DND-41 (cell line): ENCODE measurements around the gene HLF.

Experiments used
- ATAC-seq: fragments of 200-7000 bp; cut with Tn5 transposase; 3 replicates; pipeline ENCODE4 v1.9.1; 2021; ENCODE audit warnings: low read depth; ENCODE audit not compliant: insufficient read depth
- DNase-seq: peaks from one replicate; pipeline ENCODE4 v3.0.0-alpha.2; 2020
- H2AFZ ChIP-seq: 2 replicates; pipeline ENCODE4 v1.6.0; 2012; ENCODE audit warnings: low read depth, low read length
- H3K27ac ChIP-seq: 2 replicates; pipeline ENCODE4 v1.5.1; 2012; ENCODE audit warnings: low read length, inconsistent platforms
- H3K27me3 ChIP-seq: fragments of 200-600 bp; sonication (generic); 2 replicates; pipeline ENCODE4 v1.6.0; 2012; ENCODE audit warnings: low read length, mild to moderate bottlenecking, inconsistent platforms; ENCODE audit not compliant: insufficient read depth, poor library complexity
- H3K36me3 ChIP-seq: 2 replicates; pipeline ENCODE4 v1.5.1; 2012; ENCODE audit warnings: low read length, inconsistent platforms; ENCODE audit not compliant: insufficient read depth
- H3K4me1 ChIP-seq: 2 replicates; pipeline ENCODE4 v1.5.1; 2012; ENCODE audit warnings: mild to moderate bottlenecking, low read length; ENCODE audit not compliant: insufficient read depth
- H3K4me2 ChIP-seq: 2 replicates; pipeline ENCODE4 v1.6.0; 2012; ENCODE audit warnings: mild to moderate bottlenecking, moderate library complexity, low read length, inconsistent platforms; ENCODE audit not compliant: insufficient read depth
- H3K4me3 ChIP-seq, 2 experiments: fragments of 200-600 bp in 1 of 2; shearing (Covaris generic) in 1 of 2; 2 replicates each; pipeline ENCODE4 v1.5.1; 2012 to 2016; ENCODE audit warnings: inconsistent platforms in 2 of 2, low read length in 2 of 2, mild to moderate bottlenecking in 2 of 2, low read depth in 1 of 2, moderate library complexity in 1 of 2
- H3K79me2 ChIP-seq: 2 replicates; pipeline ENCODE4 v1.6.0; 2012; ENCODE audit warnings: low read length, inconsistent platforms; ENCODE audit not compliant: insufficient read depth
- H3K9ac ChIP-seq: 2 replicates; pipeline ENCODE4 v1.6.0; 2012; ENCODE audit warnings: low read depth, mild to moderate bottlenecking, inconsistent platforms, low read length, moderate library complexity
- H3K9me3 ChIP-seq: 2 replicates; pipeline ENCODE4 v1.5.1; 2012; ENCODE audit warnings: low read length, moderate library complexity, mild to moderate bottlenecking, inconsistent platforms; ENCODE audit not compliant: insufficient read depth, severe bottlenecking
- H4K20me1 ChIP-seq: 2 replicates; pipeline ENCODE4 v1.6.0; 2012; ENCODE audit warnings: low read length; ENCODE audit not compliant: insufficient read depth
- EZH2 ChIP-seq: IDR thresholded peaks from 3 replicates; pipeline ENCODE4 v1.6.1; 2012; ENCODE audit warnings: borderline replicate concordance, low read depth, mild to moderate bottlenecking, moderate library complexity, low read length, inconsistent platforms; ENCODE audit not compliant: severe bottlenecking
- TF ChIP-seq, protein P1 (sequence below): IDR thresholded peaks from 2 replicates; pipeline ENCODE4 v1.5.1; 2012; ENCODE audit warnings: borderline replicate concordance, low read length, moderate library complexity, mild to moderate bottlenecking; ENCODE audit not compliant: poor library complexity, severe bottlenecking; ENCODE audit errors: extremely low read depth

The HLF gene

DNA sequence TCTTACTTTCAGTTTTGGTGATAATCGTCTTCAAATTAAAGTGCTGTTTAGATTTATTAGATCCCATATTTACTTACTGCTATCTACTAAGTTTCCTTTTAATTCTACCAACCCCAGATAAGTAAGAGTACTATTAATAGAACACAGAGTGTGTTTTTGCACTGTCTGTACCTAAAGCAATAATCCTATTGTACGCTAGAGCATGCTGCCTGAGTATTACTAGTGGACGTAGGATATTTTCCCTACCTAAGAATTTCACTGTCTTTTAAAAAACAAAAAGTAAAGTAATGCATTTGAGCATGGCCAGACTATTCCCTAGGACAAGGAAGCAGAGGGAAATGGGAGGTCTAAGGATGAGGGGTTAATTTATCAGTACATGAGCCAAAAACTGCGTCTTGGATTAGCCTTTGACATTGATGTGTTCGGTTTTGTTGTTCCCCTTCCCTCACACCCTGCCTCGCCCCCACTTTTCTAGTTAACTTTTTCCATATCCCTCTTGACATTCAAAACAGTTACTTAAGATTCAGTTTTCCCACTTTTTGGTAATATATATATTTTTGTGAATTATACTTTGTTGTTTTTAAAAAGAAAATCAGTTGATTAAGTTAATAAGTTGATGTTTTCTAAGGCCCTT, 56.8 kb downstream of the HLF start:
- Histone ChIP-seq H3K9me3 (no peaks in the 10 kb centered on the region), H3K36me3 (no peaks in the 10 kb centered on the region), H3K4me3 (no peak overlapping the region), H3K27ac (no peak overlapping the region), H3K9ac (no peak overlapping the region), H2AFZ (no peak overlapping the region), H3K27me3 (no peaks in the 10 kb centered on the region), H3K4me1 (no peaks in the 10 kb centered on the region), H4K20me1 (no peaks in the 10 kb centered on the region), H3K79me2 (no peaks in the 10 kb centered on the region), H3K4me2 (no peak overlapping the region)
- ATAC-seq (no peak), DNase-seq (no peak)
- TF ChIP-seq, protein P1, sequence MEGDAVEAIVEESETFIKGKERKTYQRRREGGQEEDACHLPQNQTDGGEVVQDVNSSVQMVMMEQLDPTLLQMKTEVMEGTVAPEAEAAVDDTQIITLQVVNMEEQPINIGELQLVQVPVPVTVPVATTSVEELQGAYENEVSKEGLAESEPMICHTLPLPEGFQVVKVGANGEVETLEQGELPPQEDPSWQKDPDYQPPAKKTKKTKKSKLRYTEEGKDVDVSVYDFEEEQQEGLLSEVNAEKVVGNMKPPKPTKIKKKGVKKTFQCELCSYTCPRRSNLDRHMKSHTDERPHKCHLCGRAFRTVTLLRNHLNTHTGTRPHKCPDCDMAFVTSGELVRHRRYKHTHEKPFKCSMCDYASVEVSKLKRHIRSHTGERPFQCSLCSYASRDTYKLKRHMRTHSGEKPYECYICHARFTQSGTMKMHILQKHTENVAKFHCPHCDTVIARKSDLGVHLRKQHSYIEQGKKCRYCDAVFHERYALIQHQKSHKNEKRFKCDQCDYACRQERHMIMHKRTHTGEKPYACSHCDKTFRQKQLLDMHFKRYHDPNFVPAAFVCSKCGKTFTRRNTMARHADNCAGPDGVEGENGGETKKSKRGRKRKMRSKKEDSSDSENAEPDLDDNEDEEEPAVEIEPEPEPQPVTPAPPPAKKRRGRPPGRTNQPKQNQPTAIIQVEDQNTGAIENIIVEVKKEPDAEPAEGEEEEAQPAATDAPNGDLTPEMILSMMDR: no peak

DNA sequence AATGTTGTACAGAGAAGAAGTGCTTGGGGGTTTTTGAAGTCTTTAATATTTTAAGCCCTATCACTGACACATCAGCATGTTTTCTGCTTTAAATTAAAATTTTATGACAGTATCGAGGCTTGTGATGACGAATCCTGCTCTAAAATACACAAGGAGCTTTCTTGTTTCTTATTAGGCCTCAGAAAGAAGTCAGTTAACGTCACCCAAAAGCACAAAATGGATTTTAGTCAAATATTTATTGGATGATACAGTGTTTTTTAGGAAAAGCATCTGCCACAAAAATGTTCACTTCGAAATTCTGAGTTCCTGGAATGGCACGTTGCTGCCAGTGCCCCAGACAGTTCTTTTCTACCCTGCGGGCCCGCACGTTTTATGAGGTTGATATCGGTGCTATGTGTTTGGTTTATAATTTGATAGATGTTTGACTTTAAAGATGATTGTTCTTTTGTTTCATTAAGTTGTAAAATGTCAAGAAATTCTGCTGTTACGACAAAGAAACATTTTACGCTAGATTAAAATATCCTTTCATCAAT, 57.8 kb downstream of the HLF start:
- H3K27ac ChIP-seq: no peak overlapping the region
- H4K20me1 ChIP-seq: no peaks in the 10 kb centered on the region
- no peak overlapping the region for H3K4me3 ChIP-seq
- no peak overlapping the region for H2AFZ ChIP-seq
- H3K4me1 ChIP-seq: no peaks in the 10 kb centered on the region
- TF ChIP-seq, protein P1: no peak
- TF ChIP-seq EZH2: no peak
- H3K36me3 ChIP-seq: no peaks in the 10 kb centered on the region
- H3K79me2 ChIP-seq: no peaks in the 10 kb centered on the region
- H3K27me3 ChIP-seq: no peaks in the 10 kb centered on the region
- no peaks in the 10 kb centered on the region for H3K9me3 ChIP-seq
- H3K9ac ChIP-seq: no peak overlapping the region
- no peak overlapping the region for H3K4me2 ChIP-seq
- no peak for ATAC-seq
- no peak for DNase-seq

DNA sequence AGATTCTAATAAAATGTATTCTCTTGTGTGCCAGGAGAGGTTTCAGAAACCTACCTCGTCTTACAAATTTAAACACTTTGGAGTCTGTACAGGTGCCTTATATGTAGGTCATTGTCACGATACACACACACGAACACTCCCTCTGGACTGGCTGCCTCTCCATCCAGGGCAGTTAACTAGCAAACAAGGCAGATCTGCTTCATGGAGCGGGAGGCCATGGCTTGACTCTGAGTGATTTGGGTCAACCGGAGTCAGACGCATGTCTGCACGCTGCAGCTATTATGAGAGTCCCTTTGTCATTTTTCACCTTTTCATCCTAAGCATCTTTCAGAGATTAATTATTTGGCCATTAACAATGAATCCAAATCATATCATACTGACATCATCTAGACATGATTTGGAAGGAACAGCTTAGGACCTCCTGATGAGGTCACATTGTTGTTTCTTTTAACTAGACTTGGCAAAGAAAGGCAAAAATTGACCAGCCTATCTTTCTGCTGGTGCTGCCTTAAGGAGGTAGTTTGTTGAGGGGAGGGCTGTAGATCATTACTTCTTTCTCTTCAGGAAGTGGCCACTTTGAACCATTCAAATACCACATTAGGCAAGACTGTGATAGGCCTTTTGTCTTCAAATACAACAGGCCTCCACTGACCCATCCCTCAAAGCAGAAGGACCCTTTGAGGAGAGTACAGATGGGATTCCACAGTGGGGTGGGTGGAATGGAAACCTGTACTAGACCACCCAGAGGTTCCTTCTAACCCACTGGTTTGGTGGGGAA, 58.9 kb downstream of the HLF start:
- DNase-seq (no peak), ATAC-seq (no peak)
- H3K9me3 ChIP-seq: no peaks in the 10 kb centered on the region
- H3K4me2 ChIP-seq: no peak overlapping the region
- TF ChIP-seq, protein P1: no peak
- no peak for TF ChIP-seq EZH2
- no peaks in the 10 kb centered on the region for H3K27me3 ChIP-seq
- H3K4me3 ChIP-seq: no peak overlapping the region
- no peaks in the 10 kb centered on the region for H3K4me1 ChIP-seq
- no peaks in the 10 kb centered on the region for H3K79me2 ChIP-seq
- no peak overlapping the region for H2AFZ ChIP-seq
- H3K9ac ChIP-seq: no peak overlapping the region
- H3K36me3 ChIP-seq: no peaks in the 10 kb centered on the region
- no peak overlapping the region for H3K27ac ChIP-seq
- H4K20me1 ChIP-seq: no peaks in the 10 kb centered on the region
